Smooth muscle cell (in vitro differentiated cells): ENCODE measurements around the gene GLYR1. TPM values are rescaled to one million over a fixed set of nuclear protein-coding genes. Genes with fewer than 3 reads are reported as not detected.

Experiments used
- DNase-seq: peaks from one replicate; lab custom pipeline; 2025; ENCODE audit not compliant: unreplicated experiment; lab: John Stamatoyannopoulos, UW
- H2AFZ ChIP-seq: fragments of 200-600 bp; sonication (generic); 2 replicates; pipeline ENCODE4 v1.6.0; 2016; ENCODE audit warnings: antibody characterized with exemption, low read depth, mild to moderate bottlenecking
- H3F3A ChIP-seq: fragments of 200-600 bp; sonication (generic); 2 replicates; pipeline ENCODE4 v1.6.0; 2017; ENCODE audit warnings: antibody characterized with exemption, low read depth
- H3K27ac ChIP-seq: fragments of 200-600 bp; sonication (generic); 2 replicates; pipeline ENCODE4 v1.5.1; 2016; ENCODE audit warnings: low read depth, mild to moderate bottlenecking
- H3K27me3 ChIP-seq: fragments of 200-600 bp; sonication (generic); 2 replicates; pipeline ENCODE4 v1.6.1; 2016; ENCODE audit warnings: low read depth, mild to moderate bottlenecking
- H3K36me3 ChIP-seq: fragments of 200-600 bp; sonication (generic); 2 replicates; pipeline ENCODE4 v1.5.1; 2016; ENCODE audit warnings: low read depth
- H3K4me1 ChIP-seq: fragments of 200-600 bp; sonication (generic); 2 replicates; pipeline ENCODE4 v1.5.1; 2016; ENCODE audit warnings: low read depth
- H3K4me2 ChIP-seq: fragments of 200-600 bp; sonication (generic); 2 replicates; pipeline ENCODE4 v1.6.0; 2016; ENCODE audit warnings: mild to moderate bottlenecking
- H3K4me3 ChIP-seq: fragments of 200-600 bp; sonication (generic); 2 replicates; pipeline ENCODE4 v1.5.1; 2016; ENCODE audit warnings: mild to moderate bottlenecking
- H3K79me2 ChIP-seq: fragments of 200-600 bp; sonication (generic); 2 replicates; pipeline ENCODE4 v1.6.0; 2016; ENCODE audit warnings: low read depth, mild to moderate bottlenecking
- H3K9ac ChIP-seq: fragments of 200-600 bp; sonication (generic); 2 replicates; pipeline ENCODE4 v1.6.0; 2016; ENCODE audit warnings: low read depth
- H3K9me3 ChIP-seq: fragments of 200-600 bp; sonication (generic); replicated peaks from 2 replicates; pipeline ENCODE4 v1.5.1; 2016; ENCODE audit warnings: low read depth
- H4K20me1 ChIP-seq: fragments of 200-600 bp; sonication (generic); 2 replicates; pipeline ENCODE4 v1.6.0; 2016; ENCODE audit warnings: low read depth
- CTCF ChIP-seq: fragments of 200-600 bp; sonication (generic); IDR thresholded peaks from 2 replicates; pipeline ENCODE4 v1.5.1; 2017; ENCODE audit warnings: borderline replicate concordance, mild to moderate bottlenecking, antibody characterized with exemption; ENCODE audit not compliant: insufficient read depth, poor library complexity, severe bottlenecking
- WGBS: methylation state at CpG from one replicate; pipeline ENCODE4 v1.1.7; 2016; ENCODE audit warnings: low lambda C conversion rate; 5-methylcytosine and 5-hydroxymethylcytosine counted together
- polyA plus RNA-seq: library from polyadenylated mRNA; unstranded; fragments of >200 nt; fragmentation: Nextera tagmentation; extraction: Ambion mirVana; gene quantifications from 2 replicates; pipeline ENCODE4 v1.2.1, GENCODE V29; 2016
- total RNA-seq: library from RNA; depleted of rRNA; stranded (reverse); fragments of >200 nt; gene quantifications from 2 replicates; pipeline ENCODE4 v1.2.3, GENCODE V29; 2014

GLYR1 gene
- total and polyA plus RNA-seq, 2 experiments from 2014 or later, result 26.4 to 28.9 TPM

- Histone ChIP-seq H3K27ac (no peak overlapping the region), H3K9me3 (no peaks in the 10 kb centered on the region), H3K4me2 (no peak overlapping the region), H3K4me1 (no peaks in the 10 kb centered on the region), H3K79me2 (peaks cover 68% of the 10 kb centered on the region), H3K36me3 (peaks cover 25% of the 10 kb centered on the region), H3F3A (no peaks in the 10 kb centered on the region), H3K9ac (no peak overlapping the region), H3K27me3 (no peaks in the 10 kb centered on the region), H3K4me3 (no peak overlapping the region), H2AFZ (no peak overlapping the region), H4K20me1 (peaks cover 70% of the 10 kb centered on the region)
- WGBS, result 98% methylated on average over 14 of the region's 14 CpGs
- TF ChIP-seq CTCF, result no peak
- no peak for DNase-seq
These were observed 13.7 kb upstream of the GLYR1 start for GRCh38 chr16:4860727-4861342.

GRCh38 chr16:4859900-4860255 is 12.8 kb upstream of the GLYR1 start:
- no peak overlapping the region for H3K27ac ChIP-seq
- H3K4me3 ChIP-seq, result no peak overlapping the region
- H3K9ac ChIP-seq, result no peak overlapping the region
- H3K36me3 ChIP-seq, result peaks cover 26% of the 10 kb centered on the region
- no peak overlapping the region for H2AFZ ChIP-seq
- no peaks in the 10 kb centered on the region for H3K4me1 ChIP-seq
- H3K27me3 ChIP-seq, result no peaks in the 10 kb centered on the region
- H3K79me2 ChIP-seq, result peaks cover 59% of the 10 kb centered on the region
- H4K20me1 ChIP-seq, result peaks cover 68% of the 10 kb centered on the region
- no peaks in the 10 kb centered on the region for H3F3A ChIP-seq
- no peak overlapping the region for H3K4me2 ChIP-seq
- TF ChIP-seq CTCF, result no peak
- WGBS, result 86% methylated on average over 10 of the region's 10 CpGs
- DNase-seq, result no peak
- H3K9me3 ChIP-seq, result no peaks in the 10 kb centered on the region

GRCh38 chr16:4859190-4859899 is 12.3 kb upstream of the GLYR1 start:
- Histone ChIP-seq H3K9ac (no peak overlapping the region), H3K27me3 (no peaks in the 10 kb centered on the region), H3K4me2 (no peak overlapping the region), H3F3A (no peaks in the 10 kb centered on the region), H2AFZ (no peak overlapping the region), H3K36me3 (peaks cover 26% of the 10 kb centered on the region), H4K20me1 (peaks cover 65% of the 10 kb centered on the region), H3K79me2 (peaks cover 57% of the 10 kb centered on the region), H3K4me1 (no peaks in the 10 kb centered on the region), H3K9me3 (no peaks in the 10 kb centered on the region), H3K27ac (no peak overlapping the region), H3K4me3 (no peak overlapping the region)
- TF ChIP-seq CTCF, result no peak
- DNase-seq, result no peak
- WGBS, result 98% methylated on average over 17 of the region's 17 CpGs

GRCh38 chr16:4855804-4856203 is 8.7 kb upstream of the GLYR1 start:
- Histone ChIP-seq H3K4me1 (peaks cover 4% of the 10 kb centered on the region), H3F3A (no peaks in the 10 kb centered on the region), H3K9ac (no peak overlapping the region), H3K27me3 (no peaks in the 10 kb centered on the region), H3K36me3 (peaks cover 25% of the 10 kb centered on the region), H3K9me3 (no peaks in the 10 kb centered on the region), H4K20me1 (peaks cover 68% of the 10 kb centered on the region), H3K79me2 (peaks cover 49% of the 10 kb centered on the region), H3K4me2 (no peak overlapping the region), H3K27ac (no peak overlapping the region), H3K4me3 (no peak overlapping the region), H2AFZ (no peak overlapping the region)
- no peak for DNase-seq
- 90% methylated on average over 2 of the region's 2 CpGs for WGBS
- TF ChIP-seq CTCF, result no peak
